Kidney capillary endothelial cell (primary cell): ENCODE results near the gene PLA2G10.
"Not testable (repeated sequence)": the region's sequence is repeated elsewhere in the genome, so short reads cannot be mapped to it uniquely, and the experiment has no call there.

Experiments
- DNase-seq: peaks from one replicate; pipeline ENCODE4 v3.0.0-alpha.2; 2018; ENCODE audit warnings: low spot score

PLA2G10 gene, protein sequence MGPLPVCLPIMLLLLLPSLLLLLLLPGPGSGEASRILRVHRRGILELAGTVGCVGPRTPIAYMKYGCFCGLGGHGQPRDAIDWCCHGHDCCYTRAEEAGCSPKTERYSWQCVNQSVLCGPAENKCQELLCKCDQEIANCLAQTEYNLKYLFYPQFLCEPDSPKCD

GRCh38 chr16:14694129-14694528 is at the start of gene PLA2G10:
Gene PLA2G10 (minus strand): TSS chr16:14694308. CDS start chr16:14694229, 79 bp downstream.
- not testable (repeated sequence) for DNase-seq

- not testable (repeated sequence) for DNase-seq
Observed at GRCh38 chr16:14742273-14743128, 48.4 kb upstream of the PLA2G10 start, which contains the start of gene NPIPA2. Gene NPIPA2 (plus strand): TSS chr16:14742533. CDS start chr16:14748066, 5,533 bp downstream.

- not testable (repeated sequence) for DNase-seq
Observed at GRCh38 chr16:14741794-14742193, 47.7 kb upstream of the PLA2G10 start.

DNA sequence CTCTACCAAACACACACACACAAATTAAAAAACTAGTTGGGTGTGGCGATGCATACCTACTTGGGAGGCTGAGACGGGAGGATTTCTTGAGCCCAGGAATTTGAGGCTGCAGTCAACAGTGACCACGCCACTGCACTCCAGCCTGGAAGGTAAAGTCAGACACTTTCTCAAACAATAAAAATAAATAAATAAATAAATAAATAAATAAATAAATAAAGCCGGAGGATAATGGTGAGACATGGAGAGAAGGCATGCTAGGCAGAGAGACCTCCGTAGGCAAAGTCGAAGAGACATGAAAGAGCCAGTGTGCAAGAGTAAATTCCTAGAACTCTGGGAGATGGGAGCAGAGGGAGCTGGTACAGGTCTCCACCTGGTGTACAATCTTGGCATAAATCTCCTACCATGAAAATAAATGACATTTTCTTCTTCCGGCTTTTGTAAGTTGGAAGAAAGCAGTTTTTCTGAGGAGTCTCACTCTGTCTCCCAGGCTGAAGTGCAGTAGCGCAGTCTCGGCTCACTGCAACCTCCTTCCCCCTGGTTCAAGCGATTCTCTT is 46.8 kb upstream of the PLA2G10 start:
- DNase-seq: not testable (repeated sequence)

DNA sequence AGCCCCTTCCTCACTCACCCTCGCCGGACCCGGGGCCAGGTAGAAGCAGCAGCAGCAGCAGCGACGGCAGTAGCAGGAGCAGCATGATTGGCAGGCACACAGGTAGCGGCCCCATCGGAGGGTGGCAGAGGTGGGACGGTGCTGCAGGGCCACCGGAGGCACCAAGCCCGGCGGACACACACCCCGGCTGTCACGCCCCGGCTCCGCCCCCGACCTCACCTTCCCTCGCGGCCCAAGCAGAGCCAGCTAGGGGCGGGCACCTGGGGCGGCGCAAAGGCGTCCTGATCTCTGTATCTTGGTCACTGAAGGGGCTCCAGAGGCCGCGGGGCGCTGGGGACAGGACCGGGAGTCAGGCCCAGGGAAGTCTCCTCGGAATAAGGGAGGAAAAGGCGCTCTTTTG is 39.1 kb upstream of the PLA2G10 start:
- not testable (repeated sequence) for DNase-seq

GRCh38 chr16:14703156-14704011 is 9.3 kb upstream of the PLA2G10 start, which contains the start of gene NPIPA3:
Gene NPIPA3 (plus strand): TSS chr16:14703411. CDS start chr16:14708944, 5,533 bp downstream.
- not testable (repeated sequence) for DNase-seq

- DNase-seq: not testable (repeated sequence)
Observed at GRCh38 chr16:14702672-14703071, 8.6 kb upstream of the PLA2G10 start.

GRCh38 chr16:14701859-14702258 is 7.8 kb upstream of the PLA2G10 start:
- not testable (repeated sequence) for DNase-seq

DNA sequence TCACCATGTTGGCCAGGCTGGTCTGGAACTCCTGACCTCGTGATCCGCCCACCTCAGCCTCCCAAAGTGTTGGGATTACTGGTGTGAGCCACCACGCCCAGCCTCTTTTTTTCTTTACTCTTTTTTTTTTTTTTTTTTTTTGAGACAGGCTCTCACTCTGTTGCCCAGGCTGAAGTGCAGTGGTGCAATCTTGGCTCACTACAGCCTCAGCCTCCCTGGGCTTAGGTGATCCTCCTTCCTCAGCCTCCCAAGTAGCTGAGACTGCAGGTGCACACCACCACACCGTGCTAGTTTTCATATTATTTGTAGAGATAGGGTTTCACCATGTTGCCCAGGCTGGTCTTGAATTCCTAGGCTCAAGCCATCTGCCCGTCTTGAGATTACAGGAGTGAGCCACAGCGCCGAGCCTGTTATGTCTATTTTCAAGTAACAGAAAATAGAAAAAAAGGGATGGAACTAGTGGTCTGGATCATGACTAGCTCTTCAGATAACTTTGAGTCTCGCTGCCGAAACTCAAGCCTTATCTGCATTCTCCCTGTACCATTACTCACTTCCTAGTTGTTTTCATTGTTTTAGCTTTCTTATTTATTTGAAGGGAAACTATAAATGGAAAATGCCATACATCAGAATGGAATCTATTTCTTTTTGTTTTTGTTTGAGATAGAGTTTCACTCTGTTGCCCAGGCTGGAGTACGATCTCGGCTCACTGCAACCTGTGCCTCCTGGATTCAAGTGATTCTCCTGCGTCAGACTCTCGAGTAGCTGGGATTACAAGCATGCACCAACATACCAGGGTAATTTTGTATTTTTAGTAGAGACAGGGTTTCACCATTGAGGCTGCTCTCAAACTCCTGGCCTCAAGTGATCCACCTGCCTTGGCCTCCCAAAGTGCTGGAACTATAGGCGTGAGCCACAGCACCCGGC is 8.0 kb downstream of the PLA2G10 start:
- DNase-seq: peak; percentile 80

DNA sequence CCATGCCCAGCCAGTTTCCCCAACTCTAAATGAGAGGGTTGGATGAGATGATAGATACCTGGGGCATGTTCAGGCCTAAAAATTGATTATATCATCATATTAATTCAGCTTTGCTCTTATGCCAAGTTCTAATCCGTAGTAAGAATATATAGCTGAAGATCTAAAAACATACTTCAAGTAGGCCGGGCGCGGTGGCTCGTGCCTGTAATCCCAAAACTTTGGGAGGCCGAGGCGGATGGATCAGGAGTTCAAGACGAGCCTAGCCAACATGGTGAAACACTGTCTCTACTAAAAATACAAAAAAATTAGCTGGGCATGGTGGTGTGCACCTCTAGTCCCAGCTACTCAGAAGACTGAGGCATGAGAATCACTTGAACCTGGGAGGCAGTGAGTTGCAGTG is 12.0 kb downstream of the PLA2G10 start:
- DNase-seq: no peak

- no peak for DNase-seq
Observed at GRCh38 chr16:14681115-14681514, 13.0 kb downstream of the PLA2G10 start.

DNA sequence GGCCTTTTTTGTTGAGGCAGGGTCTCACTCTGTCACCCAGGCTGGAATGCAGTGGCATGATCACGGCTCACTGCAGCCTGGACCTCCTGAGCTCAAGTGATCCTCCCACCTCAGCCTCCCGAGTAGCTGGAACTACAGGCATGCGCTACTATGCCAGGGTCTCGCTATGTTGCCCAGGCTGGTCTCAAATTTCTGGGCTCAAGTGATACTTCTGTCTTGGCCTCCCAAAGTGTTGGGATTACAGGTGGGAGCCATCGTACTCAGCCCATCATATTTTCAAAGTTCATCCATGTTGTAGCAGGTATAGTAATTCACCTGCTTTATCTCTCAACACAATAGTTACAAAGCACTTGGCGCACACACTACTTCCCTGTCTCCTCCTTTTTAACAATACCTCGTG is 13.7 kb downstream of the PLA2G10 start:
- not testable (repeated sequence) for DNase-seq

- DNase-seq: no peak
Observed at GRCh38 chr16:14678748-14679497, 15.2 kb downstream of the PLA2G10 start.

DNA sequence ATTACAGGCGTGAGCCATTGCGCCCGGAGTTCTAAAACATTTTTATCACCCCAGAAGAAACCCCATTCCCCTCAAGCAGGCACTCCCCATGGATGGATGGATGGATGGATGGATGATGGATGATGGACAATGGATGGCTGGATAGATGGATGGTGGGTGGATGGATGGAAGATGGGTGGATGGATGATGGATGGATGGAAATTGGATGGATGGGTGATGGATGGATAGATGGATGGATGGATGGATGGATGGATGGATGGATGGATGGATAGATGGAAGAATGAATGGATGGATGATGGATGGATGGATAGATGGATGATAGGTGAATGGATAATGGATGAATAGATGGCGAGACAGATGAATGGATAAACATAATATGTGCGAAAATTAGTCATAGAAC is 16.5 kb downstream of the PLA2G10 start:
- DNase-seq: no peak

- DNase-seq: no peak
Observed at GRCh38 chr16:14676633-14677032, 17.5 kb downstream of the PLA2G10 start.

DNA sequence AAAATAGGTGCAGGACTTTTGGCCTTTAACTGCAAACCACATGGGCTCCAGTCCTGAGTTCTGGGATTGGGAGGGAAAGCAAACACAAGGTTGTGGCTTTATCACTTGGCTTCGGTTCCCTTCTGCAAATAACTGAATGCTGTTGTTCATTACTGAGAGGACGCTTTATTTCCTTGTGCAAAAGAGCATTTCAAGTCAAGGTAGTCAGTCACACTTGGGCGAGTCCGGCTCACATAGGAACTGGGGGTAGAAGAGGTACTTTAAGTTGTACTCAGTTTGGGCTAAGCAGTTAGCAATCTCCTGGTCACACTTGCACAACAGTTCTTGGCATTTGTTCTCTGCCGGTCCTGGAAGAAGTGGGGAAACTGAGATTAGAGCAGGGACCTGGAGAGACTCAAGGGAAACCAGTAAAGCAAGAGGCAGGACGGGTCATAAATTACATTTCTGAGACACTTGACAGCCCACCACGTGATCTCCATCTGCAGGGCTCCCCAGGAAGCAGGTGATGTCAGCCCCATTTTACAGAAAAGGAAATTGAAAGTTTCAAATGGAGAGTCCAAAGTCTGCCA is 21.6 kb downstream of the PLA2G10 start:
- DNase-seq: no peak

- no peak for DNase-seq
Observed at GRCh38 chr16:14669776-14670175, 24.3 kb downstream of the PLA2G10 start.

DNA sequence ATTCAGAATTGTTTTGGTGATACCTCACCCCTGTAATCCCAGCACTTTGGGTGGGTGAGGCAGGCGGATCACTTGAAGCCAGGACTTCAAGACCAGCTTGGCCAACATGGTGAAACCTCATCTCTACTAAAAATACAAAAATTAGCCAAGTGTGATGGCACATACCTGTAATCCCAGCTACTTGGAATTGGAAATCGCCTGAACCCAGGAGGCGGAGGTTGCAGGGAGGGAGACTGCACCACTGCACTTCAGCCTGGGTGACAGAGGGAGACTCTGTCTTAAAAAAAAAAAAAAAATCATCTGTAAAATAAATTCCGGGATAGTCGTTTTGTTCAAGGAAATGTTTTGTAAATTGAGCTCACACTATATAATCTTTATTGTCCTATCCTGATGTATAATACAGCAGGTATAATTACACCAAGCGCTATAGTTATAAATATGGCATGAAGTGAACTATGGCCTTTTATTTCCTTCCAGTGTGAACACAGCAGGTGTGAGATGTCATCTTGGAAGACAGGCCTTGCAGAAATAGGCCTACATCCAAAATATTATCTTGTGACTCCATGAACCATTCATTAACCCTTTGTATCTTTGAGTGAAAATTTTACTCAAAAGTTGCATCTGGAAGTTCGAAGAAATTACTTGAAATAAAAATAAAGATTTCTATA is 25.4 kb downstream of the PLA2G10 start:
- DNase-seq: no peak
